SK-N-SH treated with all-trans-retinoic acid at 6 μM for 48 hours (cell line): ENCODE measurements around the gene CUL1.

Source experiments
- ATAC-seq: fragments of 200-7000 bp; cut with Tn5 transposase; 3 replicates; pipeline ENCODE4 v1.9.1; 2020; ENCODE audit warnings: mild to moderate bottlenecking, moderate library complexity
- ARNTL ChIP-seq: fragments of 450-650 bp; formaldehyde crosslinking; IDR thresholded peaks from 2 replicates; pipeline ENCODE4 v1.5.0; 2020; ENCODE audit warnings: low read depth, mild to moderate bottlenecking, moderate library complexity, borderline replicate concordance
- BACH2 ChIP-seq: fragments of 250-450 bp; sonication (Bioruptor Pico); IDR thresholded peaks from 2 replicates; pipeline ENCODE4 v1.9.0; 2021; ENCODE audit warnings: mild to moderate bottlenecking, borderline replicate concordance
- CREB5 ChIP-seq: fragments of 250-450 bp; sonication (Bioruptor Pico); IDR thresholded peaks from 2 replicates; pipeline ENCODE4 v1.5.1; 2020; ENCODE audit warnings: low read depth, mild to moderate bottlenecking, moderate library complexity
- CSDC2 ChIP-seq: fragments of 250-450 bp; sonication (Bioruptor Pico); IDR thresholded peaks from 2 replicates; pipeline ENCODE4 v1.5.0; 2020; ENCODE audit warnings: mild to moderate bottlenecking, moderate library complexity
- CSRNP3 ChIP-seq: fragments of 250-450 bp; sonication (Bioruptor Pico); IDR thresholded peaks from 2 replicates; pipeline ENCODE4 v1.5.1; 2021; ENCODE audit warnings: mild to moderate bottlenecking, moderate library complexity
- ESRRG ChIP-seq: fragments of 250-450 bp; sonication (Bioruptor Pico); IDR thresholded peaks from 2 replicates; pipeline ENCODE4 v1.6.1; 2021; ENCODE audit warnings: mild to moderate bottlenecking
- GLIS3 ChIP-seq: fragments of 250-450 bp; sonication (Bioruptor Pico); IDR thresholded peaks from 2 replicates; pipeline ENCODE4 v1.5.0; 2020; ENCODE audit warnings: mild to moderate bottlenecking, moderate library complexity
- ISL1 ChIP-seq: fragments of 250-450 bp; sonication (Bioruptor Pico); IDR thresholded peaks from 2 replicates; pipeline ENCODE4 v2.1.2; 2022; ENCODE audit warnings: mild to moderate bottlenecking, moderate library complexity
- OSR1 ChIP-seq: fragments of 250-450 bp; sonication (Bioruptor Pico); IDR thresholded peaks from 2 replicates; pipeline ENCODE4 v1.8.0; 2022; ENCODE audit warnings: moderate library complexity, mild to moderate bottlenecking, inconsistent platforms
- PATZ1 ChIP-seq: fragments of 250-450 bp; sonication (Bioruptor Pico); IDR thresholded peaks from 2 replicates; pipeline ENCODE4 v1.8.0; 2020; ENCODE audit warnings: mild to moderate bottlenecking, moderate library complexity, borderline replicate concordance
- POU6F1 ChIP-seq: fragments of 250-450 bp; sonication (Bioruptor Pico); IDR thresholded peaks from 2 replicates; pipeline ENCODE4 v1.8.0; 2021; ENCODE audit warnings: low read depth, mild to moderate bottlenecking, moderate library complexity, borderline replicate concordance
- PPARA ChIP-seq: fragments of 250-450 bp; sonication (Bioruptor Pico); IDR thresholded peaks from 2 replicates; pipeline ENCODE4 v1.5.0; 2020; ENCODE audit warnings: mild to moderate bottlenecking, borderline replicate concordance
- RARB ChIP-seq: fragments of 250-450 bp; sonication (Bioruptor Pico); IDR thresholded peaks from 2 replicates; pipeline ENCODE4 v1.8.0; 2021; ENCODE audit warnings: mild to moderate bottlenecking, moderate library complexity
- SNAI2 ChIP-seq: fragments of 250-450 bp; sonication (Bioruptor Pico); IDR thresholded peaks from 2 replicates; pipeline ENCODE4 v1.5.0; 2020; ENCODE audit warnings: mild to moderate bottlenecking, moderate library complexity
- TCF4 ChIP-seq: fragments of 250-450 bp; sonication (Bioruptor Pico); IDR thresholded peaks from 2 replicates; pipeline ENCODE4 v1.8.0; 2021; ENCODE audit warnings: mild to moderate bottlenecking, moderate library complexity, borderline replicate concordance
- TOX ChIP-seq: fragments of 250-450 bp; sonication (Bioruptor Pico); IDR thresholded peaks from 2 replicates; pipeline ENCODE4 v1.8.0; 2021; ENCODE audit warnings: mild to moderate bottlenecking, moderate library complexity, borderline replicate concordance
- TSHZ2 ChIP-seq: fragments of 250-450 bp; sonication (Bioruptor Pico); IDR thresholded peaks from 2 replicates; pipeline ENCODE4 v1.5.0; 2020; ENCODE audit warnings: mild to moderate bottlenecking, moderate library complexity
- ZFP3 ChIP-seq: fragments of 250-450 bp; sonication (Bioruptor Pico); IDR thresholded peaks from 2 replicates; pipeline ENCODE4 v1.5.0; 2020; ENCODE audit warnings: mild to moderate bottlenecking, moderate library complexity
- ZFP30 ChIP-seq: fragments of 450-650 bp; formaldehyde crosslinking; IDR thresholded peaks from 2 replicates; pipeline ENCODE4 v1.5.0; 2022; ENCODE audit warnings: mild to moderate bottlenecking, moderate library complexity
- ZNF8 ChIP-seq: fragments of 450-650 bp; formaldehyde crosslinking; IDR thresholded peaks from 2 replicates; pipeline ENCODE4 v1.5.0; 2020; ENCODE audit warnings: mild to moderate bottlenecking, moderate library complexity

Gene CUL1

GRCh38 chr7:148697256-148698006 lies 1.3 kb upstream of the CUL1 start (continued):
- TF ChIP-seq SNAI2 (CRISPR knock-in tag) (no peak), ISL1 (CRISPR knock-in tag) (no peak), TOX (no peak), ARNTL (CRISPR knock-in tag) (no peak), CREB5 (CRISPR knock-in tag) (no peak), ZNF8 (CRISPR knock-in tag) (no peak), BACH2 (CRISPR knock-in tag) (no peak), ZFP3 (CRISPR knock-in tag) (no peak)

GRCh38 chr7:148698007-148698396 lies 701 bp upstream of the CUL1 start:
- ATAC-seq, result peak; percentile 1; the same call in 1 of the 3 replicates
- TF ChIP-seq TSHZ2, result no peak
- TF ChIP-seq CSDC2 (CRISPR knock-in tag), result no peak
- no peak for TF ChIP-seq RARB (CRISPR knock-in tag)
- no peak for TF ChIP-seq ESRRG (CRISPR knock-in tag)

GRCh38 chr7:148699024-148699781 lies 500 bp downstream of the CUL1 start:
- ATAC-seq, result peak; percentile 47
- no peak for TF ChIP-seq ISL1 (CRISPR knock-in tag)
- no peak for TF ChIP-seq OSR1 (CRISPR knock-in tag)
- TF ChIP-seq TCF4 (CRISPR knock-in tag), result no peak
- 0 out of 2 replicates have a peak, but pooled peaks have one; percentile 12 for TF ChIP-seq SNAI2 (CRISPR knock-in tag)
- TF ChIP-seq POU6F1 (CRISPR knock-in tag), result no peak
- TF ChIP-seq, all 23 proteins: peak for 1

GRCh38 chr7:148699782-148700629 lies 1.3 kb downstream of the CUL1 start:
- peak; percentile 6 for ATAC-seq
- TF ChIP-seq TSHZ2 (no peak), ZFP30 (CRISPR knock-in tag) (no peak), CSRNP3 (CRISPR knock-in tag) (no peak), PPARA (no peak), SNAI2 (CRISPR knock-in tag) (no peak), PATZ1 (CRISPR knock-in tag) (no peak), GLIS3 (CRISPR knock-in tag) (no peak), CREB5 (CRISPR knock-in tag) (no peak)
